WTC11 (cell line): ENCODE data around the gene RAP1GDS1.

ENCODE experiments used
- AR ChIP-seq: fragments of 250-450 bp; sonication (Bioruptor Pico); IDR thresholded peaks from 2 replicates; pipeline ENCODE4 v1.9.0; 2021; ENCODE audit warnings: mild to moderate bottlenecking
- ATF3 ChIP-seq: sonication (generic); formaldehyde crosslinking; conservative IDR thresholded peaks from 2 replicates; pipeline ENCODE4 v1.8.1; 2022; ENCODE audit warnings: mild to moderate bottlenecking, missing genetic modification reagents
- CTCF ChIP-seq: fragments of 200-600 bp; IDR thresholded peaks from 2 replicates; pipeline ENCODE4 v1.8.0; 2022; ENCODE audit warnings: antibody characterized with exemption
- ETV6 ChIP-seq: sonication (generic); formaldehyde crosslinking; IDR thresholded peaks from 2 replicates; pipeline ENCODE4 v1.8.1; 2022; ENCODE audit warnings: mild to moderate bottlenecking, missing genetic modification reagents
- KAT7 ChIP-seq: sonication (generic); formaldehyde crosslinking; IDR thresholded peaks from 2 replicates; pipeline ENCODE4 v1.8.1; 2023; ENCODE audit warnings: missing genetic modification reagents, mild to moderate bottlenecking, borderline replicate concordance
- ZNF671 ChIP-seq: fragments of 250-450 bp; sonication (Bioruptor Pico); IDR thresholded peaks from 2 replicates; pipeline ENCODE4 v1.8.0; 2021; ENCODE audit warnings: mild to moderate bottlenecking

- TF ChIP-seq ZNF671 (CRISPR knock-in tag), result no peak
- no peak for TF ChIP-seq CTCF
- no peak for TF ChIP-seq KAT7 (CRISPR knock-in tag)
- no peak for TF ChIP-seq AR
- TF ChIP-seq ATF3 (CRISPR knock-in tag), result no peak
- TF ChIP-seq ETV6 (CRISPR knock-in tag), result no peak
Observed at GRCh38 chr4:98338761-98339438, 77.7 kb downstream of the RAP1GDS1 start.
